Liver (tissue), 9 donors: ENCODE measurements around the gene COX15. TPM values are rescaled to one million over a fixed set of nuclear protein-coding genes. Genes with fewer than 3 reads are reported as not detected.

ENCODE experiments used
- DNase-seq: peaks from one replicate; pipeline ENCODE4 v3.0.0-alpha.2; 2017; ENCODE audit warnings: low spot score
- H3K27ac ChIP-seq, 2 donors: one replicate each; pipeline ENCODE4 v1.7.0; 2013; ENCODE audit warnings: inconsistent platforms in 2 of 2, low read length in 2 of 2, control low read depth in 1 of 2, low read depth in 1 of 2, mild to moderate bottlenecking in 1 of 2
- H3K27me3 ChIP-seq, 4 donors: one replicate each; pipeline versions ENCODE4 v1.6.1 to v1.7.0; 2013; ENCODE audit warnings: low read length in 3 of 4, inconsistent platforms in 1 of 4, mild to moderate bottlenecking in 1 of 4, moderate library complexity in 1 of 4; ENCODE audit not compliant: control insufficient read depth in 4 of 4, insufficient read depth in 4 of 4
- H3K36me3 ChIP-seq, 4 donors: one replicate each; pipeline versions ENCODE4 v1.6.1 to v1.7.0; 2013; ENCODE audit warnings: low read length in 3 of 4, mild to moderate bottlenecking in 3 of 4, low read depth in 1 of 4, moderate library complexity in 1 of 4; ENCODE audit not compliant: control insufficient read depth in 4 of 4, insufficient read depth in 3 of 4
- H3K4me1 ChIP-seq, 4 donors: one replicate each; pipeline versions ENCODE4 v1.6.1 to v1.7.0; 2013; ENCODE audit warnings: low read length in 3 of 4, mild to moderate bottlenecking in 3 of 4, moderate library complexity in 1 of 4; ENCODE audit not compliant: control insufficient read depth in 4 of 4, insufficient read depth in 4 of 4
- H3K4me3 ChIP-seq, 3 donors: one replicate each; pipeline versions ENCODE4 v1.6.1 to v1.7.0; 2013; ENCODE audit warnings: low read length in 3 of 3, control low read depth in 1 of 3, low read depth in 1 of 3, mild to moderate bottlenecking in 1 of 3
- H3K9ac ChIP-seq, 2 donors: one replicate each; pipeline ENCODE4 v1.7.0; 2013; ENCODE audit warnings: low read length in 2 of 2, mild to moderate bottlenecking in 2 of 2, moderate library complexity in 2 of 2, control low read depth in 1 of 2, low read depth in 1 of 2
- H3K9me3 ChIP-seq, 4 donors: one replicate each; pipeline versions ENCODE4 v1.6.1 to v1.7.0; 2013; ENCODE audit warnings: low read length in 3 of 4; ENCODE audit not compliant: control insufficient read depth in 4 of 4
- EGR1 ChIP-seq, 2 donors: IDR thresholded peaks; 2 replicates each; pipeline ENCODE4 v1.6.1; 2016 to 2018; ENCODE audit warnings: antibody characterized with exemption in 2 of 2, low read depth in 2 of 2
- FOXA1 ChIP-seq: IDR thresholded peaks from 2 replicates; pipeline ENCODE4 v1.6.1; 2016; ENCODE audit warnings: antibody characterized with exemption
- FOXA2 ChIP-seq: IDR thresholded peaks from 2 replicates; pipeline ENCODE4 v1.6.1; 2016; ENCODE audit warnings: antibody characterized with exemption
- GABPA ChIP-seq, 2 donors: IDR thresholded peaks in 1 of 2; conservative IDR thresholded peaks in 1 of 2; 2 replicates each; pipeline ENCODE4 v1.6.1; 2016; ENCODE audit warnings: antibody characterized with exemption in 2 of 2, mild to moderate bottlenecking in 1 of 2, moderate library complexity in 1 of 2
- HNF4A ChIP-seq, 2 donors: conservative IDR thresholded peaks; 2 replicates each; pipeline ENCODE4 v1.6.1; 2016; ENCODE audit warnings: antibody characterized with exemption in 2 of 2, mild to moderate bottlenecking in 2 of 2
- HNF4G ChIP-seq: IDR thresholded peaks from 2 replicates; pipeline ENCODE4 v1.6.1; 2016; ENCODE audit warnings: antibody characterized with exemption
- RAD21 ChIP-seq, 2 donors: IDR thresholded peaks; 2 replicates each; pipeline ENCODE4 v1.6.1; 2016; ENCODE audit warnings: antibody characterized with exemption in 2 of 2, mild to moderate bottlenecking in 2 of 2
- REST ChIP-seq: IDR thresholded peaks from 2 replicates; pipeline ENCODE4 v1.6.1; 2016; ENCODE audit warnings: antibody characterized with exemption, mild to moderate bottlenecking
- RXRA ChIP-seq, 2 donors: IDR thresholded peaks; 2 replicates each; pipeline ENCODE4 v1.6.1; 2017 to 2018; ENCODE audit warnings: antibody characterized with exemption in 2 of 2, mild to moderate bottlenecking in 1 of 2
- SP1 ChIP-seq: IDR thresholded peaks from 2 replicates; pipeline ENCODE4 v1.6.1; 2018; ENCODE audit warnings: antibody characterized with exemption, mild to moderate bottlenecking
- TAF1 ChIP-seq: conservative IDR thresholded peaks from 2 replicates; pipeline ENCODE4 v1.6.1; 2016; ENCODE audit warnings: antibody characterized with exemption, mild to moderate bottlenecking
- YY1 ChIP-seq: IDR thresholded peaks from 2 replicates; pipeline ENCODE4 v1.6.1; 2016; ENCODE audit warnings: antibody characterized with exemption, mild to moderate bottlenecking
- WGBS: extraction: QIAGEN DNeasy Blood & Tissue Kit; methylation state at CpG from one replicate; pipeline ENCODE4 v1.1.7; 2013; 5-methylcytosine and 5-hydroxymethylcytosine counted together
- polyA plus RNA-seq, 2 donors: library from polyadenylated mRNA; stranded (reverse) in 1 of 2; unstranded in 1 of 2; fragments of 200-250 nt in 1 of 2; fragments of >200 nt in 1 of 2; fragmentation: Nextera tagmentation in 1 of 2; extraction: Ambion mirVana in 1 of 2; gene quantifications; one replicate each; pipeline versions ENCODE4 v1.2.1 to v1.2.3, GENCODE V29; 2013 to 2015
- total RNA-seq, 2 donors: library from RNA; depleted of rRNA; stranded (reverse); fragments of >200 nt; gene quantifications; one replicate each; pipeline ENCODE4 v1.2.3, GENCODE V29; 2014
- donor health status: healthy.
- donor health status: healthy.
- donor health status: healthy.
- donor health status: healthy.
- donor health status: healthy.

COX15 gene
- total and polyA plus RNA-seq, 4 donors, result 13.4 to 25.2 (median 20.8) TPM

- no peaks in the 10 kb centered on the region for H3K9me3 ChIP-seq
- peaks cover 0 to 17% (median 3%) of the 10 kb centered on the region in 4 donors for H3K4me1 ChIP-seq
- peak overlapping the region in 1 of 2 donors; percentile 37 for H3K27ac ChIP-seq
- no peak overlapping the region for H3K4me3 ChIP-seq
- H3K27me3 ChIP-seq, result no peaks in the 10 kb centered on the region
- 71% methylated on average over 8 of the region's 8 CpGs for WGBS
- TF ChIP-seq GABPA (IDR thresholded peaks at IDR 0.05 in 1 of 2, conservative IDR thresholded peaks at IDR 0.05 in 1 of 2) (no peak), FOXA2 (peak; percentile 12), HNF4A (conservative IDR thresholded peaks at IDR 0.05) (no peak), YY1 (peak; percentile 94), RAD21 (IDR thresholded peaks at IDR 0.05) (peak in 1 of 2 donors; percentile 33), TAF1 (no peak), EGR1 (IDR thresholded peaks at IDR 0.05; ENCODE audit: low read depth in 2 of 2) (no peak), SP1 (no peak), REST (no peak)
- H3K36me3 ChIP-seq, result peaks cover 13 to 37% (median 26%) of the 10 kb centered on the region in 4 donors
- no peak for DNase-seq
- H3K9ac ChIP-seq, result no peak overlapping the region
Observed at GRCh38 chr10:99698504-99699080, 33.3 kb downstream of the COX15 start.

GRCh38 chr10:99695761-99696160 lies 36.2 kb downstream of the COX15 start:
- H3K27me3 ChIP-seq, result no peaks in the 10 kb centered on the region
- H3K9ac ChIP-seq, result no peak overlapping the region
- no peaks in the 10 kb centered on the region for H3K9me3 ChIP-seq
- H3K27ac ChIP-seq, result peak overlapping the region; percentile 66 to 72
- H3K4me3 ChIP-seq, result no peak overlapping the region
- DNase-seq, result no peak
- TF ChIP-seq RXRA (IDR thresholded peaks at IDR 0.05), result peak in 1 of 2 donors; percentile 76
- peak in 1 of 2 donors; percentile 22 for TF ChIP-seq RAD21 (IDR thresholded peaks at IDR 0.05)
- peak in 1 of 2 donors; percentile 63 for TF ChIP-seq HNF4A (conservative IDR thresholded peaks at IDR 0.05)
- no peak for TF ChIP-seq FOXA1
- TF ChIP-seq REST, result peak; percentile 8
- TF ChIP-seq HNF4G, result no peak
- TF ChIP-seq TAF1, result no peak
- H3K36me3 ChIP-seq, result peaks cover 8 to 40% (median 22%) of the 10 kb centered on the region in 4 donors
- peaks cover 0 to 17% (median 3%) of the 10 kb centered on the region in 4 donors for H3K4me1 ChIP-seq
- 58% methylated on average over 6 of the region's 6 CpGs for WGBS
